Measurements from ENCODE around the gene ABCB4.

Gene ABCB4

DNA sequence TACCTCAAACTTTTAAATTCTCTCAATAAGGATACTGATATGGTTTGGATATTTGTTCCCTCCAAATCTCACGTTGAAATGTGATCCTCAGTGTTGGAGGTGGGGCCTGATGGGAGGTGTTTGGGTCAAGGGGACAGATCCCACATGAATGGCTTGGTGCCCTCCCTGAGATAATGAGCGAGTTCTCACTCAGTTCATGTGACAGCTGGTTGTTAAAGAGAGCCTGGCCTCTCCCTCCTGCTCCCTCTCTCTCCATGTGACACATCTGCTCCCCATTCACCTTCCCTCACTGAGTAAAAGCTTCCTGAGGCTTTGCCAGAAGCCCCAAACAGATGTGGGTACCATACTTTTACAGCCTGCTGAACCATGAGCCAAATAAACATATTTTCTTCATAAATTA lies 19.2 kb downstream of the ABCB4 start:
- Histone ChIP-seq H4K20me1 (ENCODE audit: insufficient read depth, low read length, poor library complexity, severe bottlenecking) (no peaks in the 10 kb centered on the region), H3K4me3 (ENCODE audit: low read length, poor library complexity, severe bottlenecking) (no peak overlapping the region), H3K36me3 (ENCODE audit: insufficient read depth, low read length) (no peaks in the 10 kb centered on the region), H3K9me3 (ENCODE audit: insufficient read depth, low read depth, low read length) (no peaks in the 10 kb centered on the region), H3K27me3 (ENCODE audit: insufficient read depth, low read length, poor library complexity, severe bottlenecking) (no peaks in the 10 kb centered on the region), H2AFZ (ENCODE audit: low read length) (no peak overlapping the region), H3K4me1 (ENCODE audit: insufficient read depth, low read length, poor library complexity, severe bottlenecking) (no peaks in the 10 kb centered on the region), H3K9me2 (replicated peaks; ENCODE audit: low read depth, low read length) (no peaks in the 10 kb centered on the region), H3K4me2 (ENCODE audit: low read depth, low read length, poor library complexity, severe bottlenecking) (no peak overlapping the region), H3K79me2 (ENCODE audit: insufficient read depth, low read length) (no peaks in the 10 kb centered on the region), H3K9ac (ENCODE audit: low read depth, low read length, poor library complexity, severe bottlenecking) (no peak overlapping the region), H3F3A (ENCODE audit: low read depth) (no peaks in the 10 kb centered on the region)
- no peak for TF ChIP-seq EZH2phosphoT487 (IDR thresholded peaks at IDR 0.05; ENCODE audit: borderline replicate concordance)
- TF ChIP-seq, protein P1, sequence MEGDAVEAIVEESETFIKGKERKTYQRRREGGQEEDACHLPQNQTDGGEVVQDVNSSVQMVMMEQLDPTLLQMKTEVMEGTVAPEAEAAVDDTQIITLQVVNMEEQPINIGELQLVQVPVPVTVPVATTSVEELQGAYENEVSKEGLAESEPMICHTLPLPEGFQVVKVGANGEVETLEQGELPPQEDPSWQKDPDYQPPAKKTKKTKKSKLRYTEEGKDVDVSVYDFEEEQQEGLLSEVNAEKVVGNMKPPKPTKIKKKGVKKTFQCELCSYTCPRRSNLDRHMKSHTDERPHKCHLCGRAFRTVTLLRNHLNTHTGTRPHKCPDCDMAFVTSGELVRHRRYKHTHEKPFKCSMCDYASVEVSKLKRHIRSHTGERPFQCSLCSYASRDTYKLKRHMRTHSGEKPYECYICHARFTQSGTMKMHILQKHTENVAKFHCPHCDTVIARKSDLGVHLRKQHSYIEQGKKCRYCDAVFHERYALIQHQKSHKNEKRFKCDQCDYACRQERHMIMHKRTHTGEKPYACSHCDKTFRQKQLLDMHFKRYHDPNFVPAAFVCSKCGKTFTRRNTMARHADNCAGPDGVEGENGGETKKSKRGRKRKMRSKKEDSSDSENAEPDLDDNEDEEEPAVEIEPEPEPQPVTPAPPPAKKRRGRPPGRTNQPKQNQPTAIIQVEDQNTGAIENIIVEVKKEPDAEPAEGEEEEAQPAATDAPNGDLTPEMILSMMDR (conservative IDR thresholded peaks at IDR 0.05; ENCODE audit: low read length), result no peak

DNA sequence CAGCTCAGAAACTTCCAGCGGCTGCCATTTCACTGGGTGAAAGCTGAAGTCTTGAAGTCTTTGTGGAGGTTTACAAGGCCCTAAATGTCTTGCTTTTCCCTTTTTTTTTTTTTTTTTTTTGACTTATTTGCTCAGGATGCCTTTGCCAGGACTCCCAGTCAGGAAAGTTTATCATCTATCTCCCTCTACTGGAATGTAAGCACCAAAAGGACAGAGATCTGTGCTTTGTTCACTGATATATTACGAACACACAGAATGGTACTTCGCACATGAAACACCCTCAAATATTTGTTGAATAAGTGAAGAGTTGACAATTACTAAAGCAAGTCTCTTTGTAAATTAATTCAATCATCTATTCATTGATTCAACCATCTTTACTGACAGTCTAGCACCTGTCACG lies 23.2 kb downstream of the ABCB4 start:
- Histone ChIP-seq H3K4me2 (ENCODE audit: low read depth, low read length, poor library complexity, severe bottlenecking) (no peak overlapping the region), H3K79me2 (ENCODE audit: insufficient read depth, low read length) (no peaks in the 10 kb centered on the region), H3K9ac (ENCODE audit: low read depth, low read length, poor library complexity, severe bottlenecking) (no peak overlapping the region), H3K9me3 (ENCODE audit: insufficient read depth, low read depth, low read length) (no peaks in the 10 kb centered on the region), H3K4me3 (ENCODE audit: low read length, poor library complexity, severe bottlenecking) (no peak overlapping the region), H4K20me1 (ENCODE audit: insufficient read depth, low read length, poor library complexity, severe bottlenecking) (no peaks in the 10 kb centered on the region), H2AFZ (ENCODE audit: low read length) (no peak overlapping the region), H3K36me3 (ENCODE audit: insufficient read depth, low read length) (no peaks in the 10 kb centered on the region), H3K9me2 (replicated peaks; ENCODE audit: low read depth, low read length) (no peaks in the 10 kb centered on the region), H3F3A (ENCODE audit: low read depth) (no peaks in the 10 kb centered on the region), H3K27me3 (ENCODE audit: insufficient read depth, low read length, poor library complexity, severe bottlenecking) (no peaks in the 10 kb centered on the region), H3K4me1 (ENCODE audit: insufficient read depth, low read length, poor library complexity, severe bottlenecking) (no peaks in the 10 kb centered on the region)
- TF ChIP-seq, protein P1 (conservative IDR thresholded peaks at IDR 0.05; ENCODE audit: low read length), result no peak
- TF ChIP-seq EZH2phosphoT487 (IDR thresholded peaks at IDR 0.05; ENCODE audit: borderline replicate concordance), result no peak

DNA sequence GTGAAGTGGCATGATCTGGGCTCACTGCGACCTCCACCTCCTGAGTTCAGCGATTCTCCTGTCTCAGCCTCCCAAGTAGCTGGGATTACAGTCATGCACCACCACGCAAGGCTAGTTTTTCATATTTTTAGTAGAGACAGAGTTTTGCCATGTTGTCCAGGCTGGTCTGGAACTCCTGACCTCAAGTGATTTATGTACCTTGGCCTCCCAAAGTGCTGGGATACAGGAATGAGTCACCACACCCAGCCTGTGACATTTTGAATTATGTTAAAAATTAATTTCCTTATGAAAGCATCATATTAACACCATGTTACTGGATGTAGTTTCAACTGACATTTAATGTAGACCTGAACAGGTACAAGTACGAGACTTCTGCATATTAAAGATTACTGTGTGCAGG lies 24.3 kb downstream of the ABCB4 start:
- H3K4me1 ChIP-seq (ENCODE audit: insufficient read depth, low read length, poor library complexity, severe bottlenecking), result no peaks in the 10 kb centered on the region
- no peak for TF ChIP-seq EZH2phosphoT487 (IDR thresholded peaks at IDR 0.05; ENCODE audit: borderline replicate concordance)
- TF ChIP-seq, protein P1 (conservative IDR thresholded peaks at IDR 0.05; ENCODE audit: low read length), result no peak
- H3K9ac ChIP-seq (ENCODE audit: low read depth, low read length, poor library complexity, severe bottlenecking), result no peak overlapping the region
- no peaks in the 10 kb centered on the region for H3K9me3 ChIP-seq (ENCODE audit: insufficient read depth, low read depth, low read length)
- no peaks in the 10 kb centered on the region for H3F3A ChIP-seq (ENCODE audit: low read depth)
- no peak overlapping the region for H3K4me2 ChIP-seq (ENCODE audit: low read depth, low read length, poor library complexity, severe bottlenecking)
- no peak overlapping the region for H2AFZ ChIP-seq (ENCODE audit: low read length)
- H3K79me2 ChIP-seq (ENCODE audit: insufficient read depth, low read length), result no peaks in the 10 kb centered on the region
- no peak overlapping the region for H3K4me3 ChIP-seq (ENCODE audit: low read length, poor library complexity, severe bottlenecking)
- no peaks in the 10 kb centered on the region for H4K20me1 ChIP-seq (ENCODE audit: insufficient read depth, low read length, poor library complexity, severe bottlenecking)
- no peaks in the 10 kb centered on the region for H3K9me2 ChIP-seq (replicated peaks; ENCODE audit: low read depth, low read length)
- H3K27me3 ChIP-seq (ENCODE audit: insufficient read depth, low read length, poor library complexity, severe bottlenecking), result no peaks in the 10 kb centered on the region
- no peaks in the 10 kb centered on the region for H3K36me3 ChIP-seq (ENCODE audit: insufficient read depth, low read length)
